Trophoblast cell (in vitro differentiated cells and primary cell): Measurements from ENCODE around the gene CRISP1.
"Not testable (repeated sequence)": the region's sequence is repeated elsewhere in the genome, so short reads cannot be mapped to it uniquely, and the experiment has no call there.

Experiments used
- DNase-seq, 2 donors: peaks; one replicate each; pipeline ENCODE4 v3.0.0-alpha.2; 2016
- H2AFZ ChIP-seq: 2 replicates; pipeline ENCODE4 v1.6.1; 2013; ENCODE audit warnings: low read length, moderate library complexity, mild to moderate bottlenecking; ENCODE audit not compliant: insufficient read depth, poor library complexity
- H2AK5ac ChIP-seq: 2 replicates; pipeline ENCODE4 v1.6.1; 2013; ENCODE audit warnings: mild to moderate bottlenecking, low read length
- H2BK120ac ChIP-seq: 2 replicates; pipeline ENCODE4 v1.6.1; 2013; ENCODE audit warnings: low read length, mild to moderate bottlenecking, moderate library complexity; ENCODE audit not compliant: insufficient read depth, poor library complexity
- H2BK12ac ChIP-seq: 2 replicates; pipeline ENCODE4 v1.6.1; 2013; ENCODE audit warnings: mild to moderate bottlenecking, low read length, moderate library complexity
- H2BK5ac ChIP-seq: 2 replicates; pipeline ENCODE4 v1.6.1; 2013; ENCODE audit warnings: low read length, low read depth, moderate library complexity, mild to moderate bottlenecking; ENCODE audit not compliant: poor library complexity
- H3K14ac ChIP-seq: 2 replicates; pipeline ENCODE4 v1.6.1; 2013; ENCODE audit warnings: mild to moderate bottlenecking, low read length
- H3K18ac ChIP-seq: 2 replicates; pipeline ENCODE4 v1.6.1; 2013; ENCODE audit warnings: mild to moderate bottlenecking, low read length
- H3K23ac ChIP-seq: 2 replicates; pipeline ENCODE4 v1.6.1; 2013; ENCODE audit warnings: low read length
- H3K27ac ChIP-seq: 2 replicates; pipeline ENCODE4 v1.5.1; 2013; ENCODE audit warnings: low read depth, mild to moderate bottlenecking, inconsistent platforms, low read length, moderate library complexity
- H3K27me3 ChIP-seq: 2 replicates; pipeline ENCODE4 v1.6.1; 2013; ENCODE audit warnings: inconsistent platforms, mild to moderate bottlenecking, low read length, moderate library complexity; ENCODE audit not compliant: insufficient read depth
- H3K36me3 ChIP-seq, 2 experiments: 1 replicate in 1 of 2; 2 replicates in 1 of 2; pipeline ENCODE4 v1.6.1; 2013; ENCODE audit warnings: low read length in 2 of 2, mild to moderate bottlenecking in 2 of 2, moderate library complexity in 1 of 2; ENCODE audit not compliant: insufficient read depth in 2 of 2, control insufficient read depth in 1 of 2
- H3K4ac ChIP-seq: 2 replicates; pipeline ENCODE4 v1.6.1; 2013; ENCODE audit warnings: low read depth, mild to moderate bottlenecking, low read length, moderate library complexity
- H3K4me1 ChIP-seq, 2 experiments: 1 replicate in 1 of 2; 2 replicates in 1 of 2; pipeline ENCODE4 v1.6.1; 2013; ENCODE audit warnings: low read length in 2 of 2, mild to moderate bottlenecking in 2 of 2, moderate library complexity in 1 of 2; ENCODE audit not compliant: insufficient read depth in 2 of 2, control insufficient read depth in 1 of 2
- H3K4me2 ChIP-seq: 2 replicates; pipeline ENCODE4 v1.6.1; 2013; ENCODE audit warnings: inconsistent platforms, mild to moderate bottlenecking, low read length, moderate library complexity
- H3K4me3 ChIP-seq: 2 replicates; pipeline ENCODE4 v1.5.1; 2013; ENCODE audit warnings: mild to moderate bottlenecking, low read depth, low read length, inconsistent platforms
- H3K79me1 ChIP-seq: one replicate; pipeline ENCODE4 v1.6.1; 2013; ENCODE audit warnings: low read length
- H3K79me2 ChIP-seq: 2 replicates; pipeline ENCODE4 v1.6.1; 2013; ENCODE audit warnings: low read length, mild to moderate bottlenecking; ENCODE audit not compliant: control insufficient read depth, insufficient read depth, poor library complexity
- H3K9ac ChIP-seq: 2 replicates; pipeline ENCODE4 v1.6.1; 2013; ENCODE audit warnings: mild to moderate bottlenecking, low read length
- H3K9me3 ChIP-seq: 2 replicates; pipeline ENCODE4 v1.6.1; 2013; ENCODE audit warnings: low read depth, mild to moderate bottlenecking, control low read depth, inconsistent platforms, low read length; ENCODE audit not compliant: insufficient read depth
- H4K12ac ChIP-seq: 2 replicates; pipeline ENCODE4 v1.6.1; 2013; ENCODE audit warnings: low read depth, mild to moderate bottlenecking, low read length, moderate library complexity
- H4K8ac ChIP-seq: 2 replicates; pipeline ENCODE4 v1.6.1; 2013; ENCODE audit warnings: low read depth, mild to moderate bottlenecking, low read length, moderate library complexity
- H4K91ac ChIP-seq: one replicate; pipeline ENCODE4 v1.6.1; 2013; ENCODE audit warnings: low read depth, mild to moderate bottlenecking, low read length, moderate library complexity
- WGBS: extraction: QIAGEN DNeasy Blood & Tissue Kit; methylation state at CpG from one replicate; pipeline ENCODE4 v1.1.7; 2013; ENCODE audit warnings: missing lambda C conversion rate; ENCODE audit not compliant: insufficient read length, insufficient coverage; ENCODE audit errors: extremely low coverage; 5-methylcytosine and 5-hydroxymethylcytosine counted together

The CRISP1 gene

GRCh38 chr6:49799090-49799489 is 67.2 kb downstream of the CRISP1 start:
- no peak for DNase-seq
- H3K18ac ChIP-seq, result no peak overlapping the region

GRCh38 chr6:49796842-49797455 is 69.4 kb downstream of the CRISP1 start:
- H3K4me2 ChIP-seq, DNase-seq, H3K27me3 ChIP-seq, H3K23ac ChIP-seq, H3K9ac ChIP-seq, H2BK5ac ChIP-seq, H3K4ac ChIP-seq, H3K4me1 ChIP-seq, H3K27ac ChIP-seq, H2BK12ac ChIP-seq, H4K12ac ChIP-seq, H3K36me3 ChIP-seq, H3K4me3 ChIP-seq, H2AFZ ChIP-seq, H3K79me2 ChIP-seq, H3K14ac ChIP-seq, H4K91ac ChIP-seq, H3K79me1 ChIP-seq, H2AK5ac ChIP-seq, H3K18ac ChIP-seq, H3K9me3 ChIP-seq, H2BK120ac ChIP-seq: not testable (repeated sequence)
- peak overlapping the region; percentile 47 for H4K8ac ChIP-seq
- no CpG with 5 or more reads among the region's 21 CpGs for WGBS

More at GRCh38 chr6:49799090-49799489, 67.2 kb downstream of the CRISP1 start:
- no peak overlapping the region for H3K9ac ChIP-seq
- H2BK120ac ChIP-seq, result no peak overlapping the region
- no peak overlapping the region for H3K4me2 ChIP-seq
- no peak overlapping the region for H4K8ac ChIP-seq
- no peak overlapping the region for H2AK5ac ChIP-seq
- H4K12ac ChIP-seq, result no peak overlapping the region
- no peak overlapping the region for H3K27ac ChIP-seq
- no peak overlapping the region for H3K14ac ChIP-seq
- H3K4me1 ChIP-seq, result no peaks in the 10 kb centered on the region
- H3K23ac ChIP-seq, result no peak overlapping the region
- no peaks in the 10 kb centered on the region for H3K27me3 ChIP-seq
- no peak overlapping the region for H4K91ac ChIP-seq
- no peak overlapping the region for H3K4me3 ChIP-seq
- H3K36me3 ChIP-seq, result no peaks in the 10 kb centered on the region
- no peaks in the 10 kb centered on the region for H3K79me1 ChIP-seq
- H3K9me3 ChIP-seq, result no peaks in the 10 kb centered on the region
- H2AFZ ChIP-seq, result no peak overlapping the region
- no peaks in the 10 kb centered on the region for H3K79me2 ChIP-seq
- no CpG with 5 or more reads among the region's 1 CpG for WGBS
- no peak overlapping the region for H2BK5ac ChIP-seq
- no peak overlapping the region for H2BK12ac ChIP-seq
- no peak overlapping the region for H3K4ac ChIP-seq

- no CpG with 5 or more reads among the region's 2 CpGs for WGBS
- H3K9me3 ChIP-seq, result no peaks in the 10 kb centered on the region
- no peak overlapping the region for H2BK12ac ChIP-seq
Measured at GRCh38 chr6:49790341-49790740, 76.0 kb downstream of the CRISP1 start.

GRCh38 chr6:49787176-49787575 is 79.2 kb downstream of the CRISP1 start, which contains the start of gene PGK2:
Gene PGK2 (minus strand): TSS chr6:49787285. CDS start chr6:49787187, 98 bp downstream.
- WGBS, result no CpG with 5 or more reads among the region's 8 CpGs
- no peak within 1 kb of the TSS for H4K12ac ChIP-seq
- H3K27ac ChIP-seq, result no peak within 1 kb of the TSS
- no peaks in the 10 kb centered on the region for H3K36me3 ChIP-seq
- H3K27me3 ChIP-seq, result no peaks in the 10 kb centered on the region
- no peak within 1 kb of the TSS for H2AFZ ChIP-seq
- no peak within 1 kb of the TSS for H3K9ac ChIP-seq
- H3K9me3 ChIP-seq, result no peaks in the 10 kb centered on the region
- H2BK5ac ChIP-seq, result no peak within 1 kb of the TSS
- no peak within 1 kb of the TSS for H3K18ac ChIP-seq
- peak in 1 of 2 donors; percentile 13 for DNase-seq
- no peak within 1 kb of the TSS for H3K23ac ChIP-seq
- no peak within 1 kb of the TSS for H3K4me3 ChIP-seq
- H4K8ac ChIP-seq, result no peak within 1 kb of the TSS
- no peak within 1 kb of the TSS for H2AK5ac ChIP-seq
- no peak within 1 kb of the TSS for H3K14ac ChIP-seq
- no peaks in the 10 kb centered on the region for H3K79me2 ChIP-seq
- H3K4ac ChIP-seq, result no peak within 1 kb of the TSS
- no peaks in the 10 kb centered on the region for H3K79me1 ChIP-seq
- H2BK120ac ChIP-seq, result no peak within 1 kb of the TSS
- no peaks in the 10 kb centered on the region for H3K4me1 ChIP-seq
- no peak within 1 kb of the TSS for H2BK12ac ChIP-seq
- H3K4me2 ChIP-seq, result no peak within 1 kb of the TSS
- H4K91ac ChIP-seq, result no peak within 1 kb of the TSS

More at GRCh38 chr6:49790341-49790740, 76.0 kb downstream of the CRISP1 start:
- H3K18ac ChIP-seq, result no peak overlapping the region
- no peaks in the 10 kb centered on the region for H3K27me3 ChIP-seq
- no peak overlapping the region for H3K4me2 ChIP-seq
- H4K91ac ChIP-seq, result no peak overlapping the region
- no peaks in the 10 kb centered on the region for H3K36me3 ChIP-seq
- DNase-seq, result no peak
- H3K4me3 ChIP-seq, result no peak overlapping the region
- H3K4ac ChIP-seq, result no peak overlapping the region
- no peak overlapping the region for H2BK120ac ChIP-seq
- no peak overlapping the region for H4K12ac ChIP-seq
- no peak overlapping the region for H2BK5ac ChIP-seq
- H3K23ac ChIP-seq, result no peak overlapping the region
- no peak overlapping the region for H3K9ac ChIP-seq
- no peak overlapping the region for H4K8ac ChIP-seq
- H3K4me1 ChIP-seq, result no peaks in the 10 kb centered on the region
- H3K79me2 ChIP-seq, result no peaks in the 10 kb centered on the region
- H3K27ac ChIP-seq, result no peak overlapping the region
- H3K79me1 ChIP-seq, result no peaks in the 10 kb centered on the region
- H2AFZ ChIP-seq, result no peak overlapping the region
- H2AK5ac ChIP-seq, result no peak overlapping the region
- no peak overlapping the region for H3K14ac ChIP-seq
